GM19240 (cell line): ENCODE measurements around the gene TEKT3.

Experiments used
- DNase-seq: peaks from one replicate; pipeline ENCODE4 v3.0.0; 2011; ENCODE audit warnings: low spot score; ENCODE audit not compliant: insufficient read length

Gene TEKT3

GRCh38 chr17:15341385-15341849, at the start of gene TEKT3:
TSS of gene TEKT3 (minus strand) at chr17:15341597. CDS start at chr17:15331585, 10,012 bp downstream.
- no peak for DNase-seq

GRCh38 chr17:15388356-15389041, 47.1 kb upstream of the TEKT3 start:
- no peak for DNase-seq

- no peak for DNase-seq
These were observed 44.7 kb upstream of the TEKT3 start for GRCh38 chr17:15386083-15386482.

- no peak for DNase-seq
These were observed 43.9 kb upstream of the TEKT3 start for GRCh38 chr17:15385305-15385704.

GRCh38 chr17:15384142-15384787, 42.9 kb upstream of the TEKT3 start:
- no peak for DNase-seq

- DNase-seq, result no peak
These were observed 41.5 kb upstream of the TEKT3 start for GRCh38 chr17:15382914-15383313.

- DNase-seq, result no peak
These were observed 40.3 kb upstream of the TEKT3 start for GRCh38 chr17:15381707-15382106.

GRCh38 chr17:15380446-15380845, 39.0 kb upstream of the TEKT3 start:
- DNase-seq, result no peak

- no peak for DNase-seq
These were observed 38.3 kb upstream of the TEKT3 start for GRCh38 chr17:15379659-15380058.

- DNase-seq, result no peak
These were observed 36.8 kb upstream of the TEKT3 start for GRCh38 chr17:15378243-15378642.

GRCh38 chr17:15377616-15378015, 36.2 kb upstream of the TEKT3 start:
- no peak for DNase-seq

GRCh38 chr17:15377200-15377599, 35.8 kb upstream of the TEKT3 start:
- DNase-seq, result no peak

- no peak for DNase-seq
These were observed 30.2 kb upstream of the TEKT3 start for GRCh38 chr17:15371376-15372130.

GRCh38 chr17:15368600-15368999, 27.2 kb upstream of the TEKT3 start:
- DNase-seq, result no peak

GRCh38 chr17:15366026-15366425, 24.6 kb upstream of the TEKT3 start:
- no peak for DNase-seq

- DNase-seq, result no peak
These were observed 23.2 kb upstream of the TEKT3 start for GRCh38 chr17:15364615-15365014.

GRCh38 chr17:15363702-15364101, 22.3 kb upstream of the TEKT3 start:
- no peak for DNase-seq

- DNase-seq, result no peak
These were observed 20.2 kb upstream of the TEKT3 start for GRCh38 chr17:15361592-15361991.

- DNase-seq, result no peak
These were observed 19.8 kb upstream of the TEKT3 start for GRCh38 chr17:15361151-15361550.

- no peak for DNase-seq
These were observed 12.9 kb upstream of the TEKT3 start for GRCh38 chr17:15354256-15354655.

- DNase-seq, result no peak
These were observed 10.5 kb upstream of the TEKT3 start for GRCh38 chr17:15351925-15352324.

GRCh38 chr17:15351478-15351840, 10.1 kb upstream of the TEKT3 start:
- no peak for DNase-seq
